MG63 (cell line): ENCODE results near the gene AFAP1. TPM values are rescaled to one million over a fixed set of nuclear protein-coding genes. Genes with fewer than 3 reads are reported as not detected.
A peak's percentile ranks its signal among the peaks of the same experiment; 100 is the strongest.

Experiments
- DNase-seq: peaks from one replicate; pipeline ENCODE4 v3.0.0-alpha.2; 2020
- H3K27me3 ChIP-seq: fragments of 250-450 bp; sonication (Bioruptor Pico); 2 replicates; pipeline ENCODE4 v1.5.1; 2020; ENCODE audit warnings: mild to moderate bottlenecking, moderate library complexity
- H3K36me3 ChIP-seq: fragments of 250-450 bp; sonication (Bioruptor Pico); 2 replicates; pipeline ENCODE4 v1.5.1; 2020; ENCODE audit warnings: mild to moderate bottlenecking, moderate library complexity
- H3K4me3 ChIP-seq: fragments of 250-450 bp; sonication (Bioruptor Pico); 2 replicates; pipeline ENCODE4 v1.5.1; 2020; ENCODE audit warnings: mild to moderate bottlenecking, moderate library complexity
- H3K9me3 ChIP-seq: fragments of 250-450 bp; sonication (Bioruptor Pico); 2 replicates; pipeline ENCODE4 v1.5.1; 2020; ENCODE audit warnings: mild to moderate bottlenecking, moderate library complexity
- total RNA-seq: library from RNA; depleted of rRNA; stranded (reverse); fragments of >200 nt; shearing (Covaris generic); gene quantifications from 2 replicates; pipeline ENCODE4 v1.2.3, GENCODE V29; 2014; ENCODE audit warnings: low replicate concordance

The AFAP1 gene
- total RNA-seq, 1 experiment from 2014 or later: 30.0 TPM

GRCh38 chr4:7819446-7819845 is 120.2 kb downstream of the AFAP1 start:
- H3K27me3 ChIP-seq: no peaks in the 10 kb centered on the region
- H3K36me3 ChIP-seq: peaks cover 40% of the 10 kb centered on the region
- no peak overlapping the region for H3K4me3 ChIP-seq
- no peaks in the 10 kb centered on the region for H3K9me3 ChIP-seq
- no peak for DNase-seq

DNA sequence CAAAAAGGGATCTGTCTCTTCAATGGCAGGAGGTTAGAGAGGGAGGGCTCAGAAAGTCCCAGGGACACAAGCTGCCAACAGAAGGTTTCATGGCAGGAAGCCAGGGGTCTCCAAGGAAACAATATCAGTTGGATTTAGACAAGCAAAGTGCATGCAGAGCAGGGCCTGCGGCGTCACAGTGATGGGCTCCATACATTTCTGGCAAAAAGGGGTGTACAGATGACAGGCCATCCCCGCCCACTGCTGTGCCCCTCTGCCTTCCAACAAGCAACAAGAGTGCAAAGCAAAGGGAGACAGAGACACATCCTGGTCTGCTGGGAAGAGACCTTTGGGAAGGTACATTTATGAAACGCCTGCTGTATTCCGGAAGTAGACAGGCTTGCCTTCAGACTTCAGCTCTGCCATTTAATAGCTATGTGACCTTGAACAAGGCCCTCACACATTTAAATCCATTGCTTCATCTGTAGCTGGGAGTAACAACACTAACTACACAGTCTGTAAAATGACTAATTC is 121.2 kb downstream of the AFAP1 start:
- Histone ChIP-seq H3K9me3 (no peaks in the 10 kb centered on the region), H3K27me3 (no peaks in the 10 kb centered on the region), H3K36me3 (peaks cover 47% of the 10 kb centered on the region), H3K4me3 (no peak overlapping the region)
- DNase-seq: no peak

GRCh38 chr4:7817877-7818398 is 121.7 kb downstream of the AFAP1 start:
- no peaks in the 10 kb centered on the region for H3K9me3 ChIP-seq
- DNase-seq: no peak
- H3K27me3 ChIP-seq: no peaks in the 10 kb centered on the region
- H3K4me3 ChIP-seq: no peak overlapping the region
- peaks cover 52% of the 10 kb centered on the region for H3K36me3 ChIP-seq

- H3K4me3 ChIP-seq: no peak overlapping the region
- H3K36me3 ChIP-seq: peaks cover 55% of the 10 kb centered on the region
- no peak for DNase-seq
- no peaks in the 10 kb centered on the region for H3K27me3 ChIP-seq
- H3K9me3 ChIP-seq: no peaks in the 10 kb centered on the region
These were observed 122.9 kb downstream of the AFAP1 start for GRCh38 chr4:7816771-7817170.

DNA sequence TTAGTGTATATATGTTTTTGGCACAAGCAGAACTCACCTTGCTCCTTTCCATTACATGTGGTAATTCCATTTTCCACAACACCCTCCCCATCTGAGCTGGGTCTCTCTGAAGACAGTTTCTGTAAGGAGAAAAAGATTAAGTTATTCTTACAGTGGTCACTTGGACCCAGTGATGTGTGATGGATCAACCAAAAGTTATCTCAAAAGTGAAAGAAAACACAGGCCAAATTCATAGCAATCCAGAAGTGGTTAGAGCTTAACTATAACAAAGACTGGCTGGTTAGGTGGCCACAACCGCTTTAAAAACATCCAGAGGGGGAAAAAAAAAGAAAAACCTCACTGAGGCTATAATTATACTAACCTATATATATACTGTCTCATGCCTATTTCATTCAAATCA is 123.7 kb downstream of the AFAP1 start:
- Histone ChIP-seq H3K27me3 (no peaks in the 10 kb centered on the region), H3K36me3 (peaks cover 54% of the 10 kb centered on the region), H3K9me3 (no peaks in the 10 kb centered on the region), H3K4me3 (no peak overlapping the region)
- DNase-seq: no peak

DNA sequence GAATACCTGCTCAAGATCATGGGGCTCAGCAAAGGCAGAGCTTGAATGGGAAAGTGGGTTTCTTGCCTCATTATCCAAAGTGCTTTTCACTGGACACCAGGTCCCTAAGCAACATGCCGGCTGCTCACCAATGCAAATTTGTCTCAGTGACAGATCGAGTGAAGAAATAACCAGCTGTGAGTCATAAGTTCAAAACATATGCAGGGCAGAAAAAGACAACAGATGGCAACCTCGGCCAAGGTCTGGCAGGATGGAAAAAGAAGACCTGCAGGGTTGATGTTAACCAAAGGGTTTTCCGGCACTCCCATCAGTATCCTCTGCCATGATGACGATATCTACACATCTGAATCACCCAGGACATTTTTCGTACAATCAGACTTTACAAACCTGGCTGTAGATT is 124.1 kb downstream of the AFAP1 start:
- H3K36me3 ChIP-seq: peaks cover 54% of the 10 kb centered on the region
- DNase-seq: no peak

GRCh38 chr4:7814451-7814850 is 125.2 kb downstream of the AFAP1 start:
- Histone ChIP-seq H3K4me3 (no peak overlapping the region), H3K27me3 (no peaks in the 10 kb centered on the region), H3K9me3 (no peaks in the 10 kb centered on the region), H3K36me3 (peaks cover 59% of the 10 kb centered on the region)
- DNase-seq: no peak

More for the DNA sequence above, 124.1 kb downstream of the AFAP1 start:
- Histone ChIP-seq H3K4me3 (no peak overlapping the region), H3K27me3 (no peaks in the 10 kb centered on the region), H3K9me3 (no peaks in the 10 kb centered on the region)

- Histone ChIP-seq H3K4me3 (no peak overlapping the region), H3K9me3 (no peaks in the 10 kb centered on the region), H3K27me3 (no peaks in the 10 kb centered on the region), H3K36me3 (peaks cover 60% of the 10 kb centered on the region)
- no peak for DNase-seq
These were observed 126.0 kb downstream of the AFAP1 start for GRCh38 chr4:7813674-7814073.

DNA sequence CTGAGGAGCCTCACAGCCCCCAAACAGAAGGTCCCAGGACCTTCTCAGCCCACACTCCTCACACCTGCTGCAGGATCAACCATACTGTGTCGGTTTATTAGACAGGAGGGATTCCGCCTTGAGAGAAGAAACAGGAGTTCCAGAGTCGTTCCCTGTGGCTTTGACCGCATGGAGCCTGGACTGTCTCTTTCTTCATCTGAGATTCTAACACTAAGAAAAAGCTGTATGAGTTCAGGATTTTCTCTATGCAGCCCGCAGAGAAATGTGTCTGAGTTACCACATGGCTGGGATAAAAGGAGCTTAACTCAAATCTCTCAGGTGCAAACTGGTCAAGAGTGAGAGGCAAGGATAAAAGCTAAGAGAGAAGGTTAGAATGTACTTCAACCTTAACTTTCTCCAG is 126.7 kb downstream of the AFAP1 start:
- DNase-seq: no peak
- Histone ChIP-seq H3K4me3 (no peak overlapping the region), H3K27me3 (no peaks in the 10 kb centered on the region), H3K36me3 (peaks cover 62% of the 10 kb centered on the region), H3K9me3 (peaks cover 5% of the 10 kb centered on the region)

DNA sequence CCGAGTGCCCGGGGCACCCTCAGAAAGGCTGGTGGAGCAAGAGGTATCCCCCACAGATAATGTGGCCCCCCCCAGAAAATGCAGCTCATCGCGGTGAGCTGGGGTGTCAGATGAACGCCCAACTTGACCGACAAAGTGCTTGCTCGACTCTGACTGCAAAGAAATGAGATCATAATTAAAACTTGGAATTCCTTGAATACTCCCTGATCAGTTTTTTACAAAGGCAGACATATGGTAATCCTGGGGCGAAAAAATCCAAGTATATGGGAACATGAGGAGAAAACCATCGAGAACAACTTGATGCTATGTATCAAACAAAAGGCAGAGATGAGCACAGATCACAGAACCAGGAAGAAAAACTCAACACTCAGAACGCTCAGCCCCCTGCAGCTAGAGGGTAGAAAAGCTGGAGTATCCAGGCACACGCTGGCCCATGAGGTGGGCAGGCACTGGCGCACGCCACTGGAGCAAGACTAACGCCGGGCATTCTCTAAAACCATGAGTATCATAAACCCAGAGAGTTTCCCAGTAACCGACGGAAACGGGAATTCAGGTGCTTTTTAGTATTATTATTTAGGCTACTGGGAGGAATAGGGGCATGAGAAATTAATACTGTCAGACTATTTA is 127.3 kb downstream of the AFAP1 start:
- Histone ChIP-seq H3K4me3 (no peak overlapping the region), H3K9me3 (peaks cover 8% of the 10 kb centered on the region), H3K36me3 (peaks cover 64% of the 10 kb centered on the region), H3K27me3 (no peaks in the 10 kb centered on the region)
- DNase-seq: no peak

DNA sequence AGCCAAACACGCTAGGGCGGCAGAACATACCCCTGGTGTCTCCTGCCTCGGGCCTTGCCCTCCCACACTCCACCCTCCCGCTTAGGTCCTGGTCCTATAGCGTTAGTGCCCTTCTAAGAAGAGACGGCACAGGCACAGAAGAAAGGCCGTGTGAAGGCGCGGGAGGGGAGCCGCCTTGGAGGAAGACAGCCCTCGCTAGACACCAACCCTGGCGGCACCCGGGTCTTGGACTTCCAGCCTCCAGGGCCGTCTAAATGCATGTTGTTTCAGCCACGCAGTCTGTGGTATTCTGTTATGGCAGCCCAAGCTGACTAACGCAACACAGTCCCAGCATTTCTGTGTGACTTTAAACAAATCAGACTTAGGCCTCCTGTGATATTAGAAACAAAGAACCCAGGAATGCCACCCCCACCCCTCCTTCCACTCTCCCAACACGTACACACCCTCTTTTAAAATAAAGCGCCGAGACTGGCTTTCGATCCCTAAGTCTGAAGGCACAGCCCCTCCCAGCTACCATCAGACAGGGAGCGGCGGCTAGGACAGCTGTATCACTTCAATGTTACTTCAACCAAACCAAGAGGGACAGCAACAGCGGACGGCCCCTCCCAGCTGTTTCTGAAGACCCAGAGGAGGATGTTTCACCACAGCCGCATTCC is 128.0 kb downstream of the AFAP1 start:
- H3K4me3 ChIP-seq: no peak overlapping the region
- peaks cover 64% of the 10 kb centered on the region for H3K36me3 ChIP-seq
- peaks cover 10% of the 10 kb centered on the region for H3K9me3 ChIP-seq
- no peaks in the 10 kb centered on the region for H3K27me3 ChIP-seq
- DNase-seq: no peak

GRCh38 chr4:7810783-7811535 is 128.7 kb downstream of the AFAP1 start:
- Histone ChIP-seq H3K36me3 (peaks cover 63% of the 10 kb centered on the region), H3K27me3 (no peaks in the 10 kb centered on the region), H3K4me3 (no peak overlapping the region), H3K9me3 (peaks cover 10% of the 10 kb centered on the region)
- no peak for DNase-seq

DNA sequence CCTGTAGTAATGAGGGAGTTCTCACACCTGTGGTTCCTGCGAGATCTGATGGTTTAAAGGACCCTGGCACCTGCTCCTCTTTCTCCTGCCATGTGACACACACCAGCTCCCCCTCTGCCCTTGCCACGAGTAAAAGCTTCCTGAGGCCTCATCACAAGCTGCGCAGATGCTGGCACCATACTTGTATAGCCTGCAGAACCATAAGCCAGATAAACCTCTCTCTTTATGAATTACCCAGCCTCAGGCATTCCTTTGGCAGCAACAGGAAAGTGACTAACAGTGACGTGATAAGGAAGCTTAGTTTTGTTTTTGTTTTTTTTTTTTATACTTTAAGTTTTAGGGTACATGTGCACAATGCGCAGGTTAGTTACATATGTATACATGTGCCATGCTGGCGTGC is 130.9 kb downstream of the AFAP1 start:
- peaks cover 62% of the 10 kb centered on the region for H3K36me3 ChIP-seq
- peak; percentile 15 for DNase-seq

GRCh38 chr4:7808181-7808580 is 131.5 kb downstream of the AFAP1 start:
- peaks cover 59% of the 10 kb centered on the region for H3K36me3 ChIP-seq
- H3K27me3 ChIP-seq: no peaks in the 10 kb centered on the region
- DNase-seq: no peak
- no peak overlapping the region for H3K4me3 ChIP-seq
- peaks cover 10% of the 10 kb centered on the region for H3K9me3 ChIP-seq

More for the DNA sequence above, 130.9 kb downstream of the AFAP1 start:
- H3K27me3 ChIP-seq: no peaks in the 10 kb centered on the region
- H3K9me3 ChIP-seq: peaks cover 10% of the 10 kb centered on the region
- no peak overlapping the region for H3K4me3 ChIP-seq

GRCh38 chr4:7807351-7807921 is 132.2 kb downstream of the AFAP1 start:
- DNase-seq: no peak
- H3K36me3 ChIP-seq: peaks cover 57% of the 10 kb centered on the region
- no peaks in the 10 kb centered on the region for H3K27me3 ChIP-seq
- peaks cover 10% of the 10 kb centered on the region for H3K9me3 ChIP-seq
- no peak overlapping the region for H3K4me3 ChIP-seq

- DNase-seq: peak; percentile 17
- peaks cover 53% of the 10 kb centered on the region for H3K36me3 ChIP-seq
These were observed 133.1 kb downstream of the AFAP1 start for GRCh38 chr4:7806338-7807090.

More at GRCh38 chr4:7806338-7807090, 133.1 kb downstream of the AFAP1 start:
- Histone ChIP-seq H3K27me3 (no peaks in the 10 kb centered on the region), H3K4me3 (no peak overlapping the region), H3K9me3 (peaks cover 10% of the 10 kb centered on the region)
